22Rv1 (cell line): ENCODE data around the gene TLL2.

Experiments
- ZFX ChIP-seq: fragments of 450-650 bp; IDR thresholded peaks from 2 replicates; pipeline ENCODE4 v1.6.1; 2017; ENCODE audit warnings: antibody characterized with exemption, borderline replicate concordance
- TF ChIP-seq, protein P1 (sequence below): fragments of 450-650 bp; IDR thresholded peaks from 2 replicates; pipeline ENCODE4 v1.5.1; 2017; ENCODE audit warnings: mild to moderate bottlenecking

DNA sequence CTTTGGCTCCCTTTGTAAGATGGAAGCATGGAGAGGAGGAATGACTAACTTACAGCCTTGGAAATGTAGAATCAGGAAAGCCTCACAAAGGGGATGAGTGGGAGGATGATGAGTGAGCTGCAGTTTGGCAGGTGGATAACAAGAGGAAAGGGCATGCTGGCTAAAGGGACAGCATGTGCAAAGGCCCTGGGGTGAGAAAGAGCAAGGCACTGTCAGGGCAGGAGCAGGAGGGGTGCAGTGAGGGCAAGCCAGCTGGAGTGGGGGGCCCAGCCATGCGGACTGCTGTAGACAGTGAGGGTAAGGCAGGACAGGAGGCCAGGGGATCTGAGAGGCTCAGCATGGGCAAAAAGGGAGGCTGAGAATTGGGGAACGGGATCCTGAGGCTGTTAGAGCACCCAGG lies 20.5 kb downstream of the TLL2 start:
- TF ChIP-seq, protein P1, sequence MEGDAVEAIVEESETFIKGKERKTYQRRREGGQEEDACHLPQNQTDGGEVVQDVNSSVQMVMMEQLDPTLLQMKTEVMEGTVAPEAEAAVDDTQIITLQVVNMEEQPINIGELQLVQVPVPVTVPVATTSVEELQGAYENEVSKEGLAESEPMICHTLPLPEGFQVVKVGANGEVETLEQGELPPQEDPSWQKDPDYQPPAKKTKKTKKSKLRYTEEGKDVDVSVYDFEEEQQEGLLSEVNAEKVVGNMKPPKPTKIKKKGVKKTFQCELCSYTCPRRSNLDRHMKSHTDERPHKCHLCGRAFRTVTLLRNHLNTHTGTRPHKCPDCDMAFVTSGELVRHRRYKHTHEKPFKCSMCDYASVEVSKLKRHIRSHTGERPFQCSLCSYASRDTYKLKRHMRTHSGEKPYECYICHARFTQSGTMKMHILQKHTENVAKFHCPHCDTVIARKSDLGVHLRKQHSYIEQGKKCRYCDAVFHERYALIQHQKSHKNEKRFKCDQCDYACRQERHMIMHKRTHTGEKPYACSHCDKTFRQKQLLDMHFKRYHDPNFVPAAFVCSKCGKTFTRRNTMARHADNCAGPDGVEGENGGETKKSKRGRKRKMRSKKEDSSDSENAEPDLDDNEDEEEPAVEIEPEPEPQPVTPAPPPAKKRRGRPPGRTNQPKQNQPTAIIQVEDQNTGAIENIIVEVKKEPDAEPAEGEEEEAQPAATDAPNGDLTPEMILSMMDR = no peak
- TF ChIP-seq ZFX = no peak
